Tibial nerve (tissue), 4 donors: ENCODE measurements around the gene RNF141.

ENCODE experiments used
- EP300 ChIP-seq, 2 donors: sonication (generic); formaldehyde crosslinking; IDR thresholded peaks; one replicate each; pipeline ENCODE4 v1.6.1; 2017; ENCODE audit warnings: antibody characterized with exemption in 2 of 2, mild to moderate bottlenecking in 1 of 2
- POLR2A ChIP-seq, 2 donors: fragments of 450-650 bp; IDR thresholded peaks; one replicate each; pipeline ENCODE4 v1.6.1; 2017; ENCODE audit warnings: antibody characterized with exemption in 2 of 2, mild to moderate bottlenecking in 2 of 2, moderate library complexity in 2 of 2
- TF ChIP-seq, protein P1 (sequence below), 5 experiments: fragments of 200-600 bp in 3 of 5; fragments of 450-650 bp in 2 of 5; sonication (generic) in 3 of 5; IDR thresholded peaks; one replicate each; pipeline ENCODE4 v1.5.1; 2016 to 2019; ENCODE audit warnings: antibody characterized with exemption in 5 of 5, mild to moderate bottlenecking in 3 of 5, moderate library complexity in 2 of 5

DNA sequence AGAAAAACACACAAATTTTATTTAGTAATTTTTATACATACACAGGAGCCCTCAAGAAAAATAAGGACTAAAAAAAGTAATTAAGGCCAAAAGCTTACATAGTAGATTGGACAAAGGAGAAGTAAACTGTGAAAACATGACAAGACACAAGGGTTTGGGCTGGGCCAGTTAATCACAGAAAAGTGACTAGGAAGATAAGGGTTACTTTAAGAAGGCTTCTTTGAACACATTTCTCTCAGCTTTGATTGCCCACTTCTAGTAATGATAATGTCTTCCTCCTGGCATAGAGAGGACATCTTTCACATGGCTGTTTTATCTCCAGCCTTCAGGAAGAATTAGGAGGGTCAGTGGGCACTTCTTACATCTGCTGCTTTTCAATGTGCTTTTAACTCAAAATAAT, 3.4 kb downstream of the RNF141 start:
- TF ChIP-seq, protein P1, sequence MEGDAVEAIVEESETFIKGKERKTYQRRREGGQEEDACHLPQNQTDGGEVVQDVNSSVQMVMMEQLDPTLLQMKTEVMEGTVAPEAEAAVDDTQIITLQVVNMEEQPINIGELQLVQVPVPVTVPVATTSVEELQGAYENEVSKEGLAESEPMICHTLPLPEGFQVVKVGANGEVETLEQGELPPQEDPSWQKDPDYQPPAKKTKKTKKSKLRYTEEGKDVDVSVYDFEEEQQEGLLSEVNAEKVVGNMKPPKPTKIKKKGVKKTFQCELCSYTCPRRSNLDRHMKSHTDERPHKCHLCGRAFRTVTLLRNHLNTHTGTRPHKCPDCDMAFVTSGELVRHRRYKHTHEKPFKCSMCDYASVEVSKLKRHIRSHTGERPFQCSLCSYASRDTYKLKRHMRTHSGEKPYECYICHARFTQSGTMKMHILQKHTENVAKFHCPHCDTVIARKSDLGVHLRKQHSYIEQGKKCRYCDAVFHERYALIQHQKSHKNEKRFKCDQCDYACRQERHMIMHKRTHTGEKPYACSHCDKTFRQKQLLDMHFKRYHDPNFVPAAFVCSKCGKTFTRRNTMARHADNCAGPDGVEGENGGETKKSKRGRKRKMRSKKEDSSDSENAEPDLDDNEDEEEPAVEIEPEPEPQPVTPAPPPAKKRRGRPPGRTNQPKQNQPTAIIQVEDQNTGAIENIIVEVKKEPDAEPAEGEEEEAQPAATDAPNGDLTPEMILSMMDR (IDR thresholded peaks at IDR 0.05): no peak
- TF ChIP-seq EP300 (IDR thresholded peaks at IDR 0.05) (no peak), POLR2A (IDR thresholded peaks at IDR 0.05) (no peak)
